MM.1S (cell line): Measurements from ENCODE around the gene HBE1.

ENCODE experiments used
- EZH2 ChIP-seq: fragments of 300-600 bp; sonication (generic); optimal IDR thresholded peaks from 2 replicates; pipeline ENCODE3; 2017; ENCODE audit warnings: low read depth, mild to moderate bottlenecking, antibody characterized with exemption, low read length, mixed read lengths
- TF ChIP-seq, protein P1 (sequence below): fragments of 300-600 bp; sonication (generic); IDR thresholded peaks from 2 replicates; pipeline ENCODE4 v1.5.1; 2016; ENCODE audit warnings: antibody characterized with exemption, low read length, mixed read lengths

- no peak for TF ChIP-seq EZH2
- TF ChIP-seq, protein P1, sequence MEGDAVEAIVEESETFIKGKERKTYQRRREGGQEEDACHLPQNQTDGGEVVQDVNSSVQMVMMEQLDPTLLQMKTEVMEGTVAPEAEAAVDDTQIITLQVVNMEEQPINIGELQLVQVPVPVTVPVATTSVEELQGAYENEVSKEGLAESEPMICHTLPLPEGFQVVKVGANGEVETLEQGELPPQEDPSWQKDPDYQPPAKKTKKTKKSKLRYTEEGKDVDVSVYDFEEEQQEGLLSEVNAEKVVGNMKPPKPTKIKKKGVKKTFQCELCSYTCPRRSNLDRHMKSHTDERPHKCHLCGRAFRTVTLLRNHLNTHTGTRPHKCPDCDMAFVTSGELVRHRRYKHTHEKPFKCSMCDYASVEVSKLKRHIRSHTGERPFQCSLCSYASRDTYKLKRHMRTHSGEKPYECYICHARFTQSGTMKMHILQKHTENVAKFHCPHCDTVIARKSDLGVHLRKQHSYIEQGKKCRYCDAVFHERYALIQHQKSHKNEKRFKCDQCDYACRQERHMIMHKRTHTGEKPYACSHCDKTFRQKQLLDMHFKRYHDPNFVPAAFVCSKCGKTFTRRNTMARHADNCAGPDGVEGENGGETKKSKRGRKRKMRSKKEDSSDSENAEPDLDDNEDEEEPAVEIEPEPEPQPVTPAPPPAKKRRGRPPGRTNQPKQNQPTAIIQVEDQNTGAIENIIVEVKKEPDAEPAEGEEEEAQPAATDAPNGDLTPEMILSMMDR, result no peak
These were observed 28.3 kb downstream of the HBE1 start for GRCh38 chr11:5241458-5241857.
